Endodermal cell (in vitro differentiated cells): ENCODE results near the gene RSRC1. TPM values are rescaled to one million over a fixed set of nuclear protein-coding genes. Genes with fewer than 3 reads are reported as not detected.
"Not testable (repeated sequence)": the region's sequence is repeated elsewhere in the genome, so short reads cannot be mapped to it uniquely, and the experiment has no call there.

Source experiments
- DNase-seq: peaks from one replicate; pipeline ENCODE4 v3.0.0-alpha.2; 2017
- H3K27ac ChIP-seq: 2 replicates; pipeline ENCODE4 v1.5.1; 2013; ENCODE audit warnings: mild to moderate bottlenecking, low read depth, low read length, moderate library complexity
- H3K27me3 ChIP-seq: 2 replicates; pipeline ENCODE4 v1.6.1; 2013; ENCODE audit warnings: mild to moderate bottlenecking, low read length, moderate library complexity; ENCODE audit not compliant: insufficient read depth, control insufficient read depth, poor library complexity, severe bottlenecking
- H3K36me3 ChIP-seq: 2 replicates; pipeline ENCODE4 v1.7.0; 2013; ENCODE audit warnings: mild to moderate bottlenecking, low read length, moderate library complexity; ENCODE audit not compliant: control insufficient read depth, insufficient read depth
- H3K4me1 ChIP-seq: one replicate; pipeline ENCODE4 v1.7.0; 2013; ENCODE audit warnings: low read length; ENCODE audit not compliant: control insufficient read depth, insufficient read depth
- H3K4me3 ChIP-seq: 2 replicates; pipeline ENCODE4 v1.5.1; 2013; ENCODE audit warnings: mild to moderate bottlenecking, low read length, moderate library complexity
- H3K9ac ChIP-seq: 2 replicates; pipeline ENCODE4 v1.6.1; 2013; ENCODE audit warnings: mild to moderate bottlenecking, low read length, moderate library complexity; ENCODE audit not compliant: poor library complexity, severe bottlenecking; ENCODE audit errors: extremely low read depth
- H3K9me3 ChIP-seq: 2 replicates; pipeline ENCODE4 v1.6.1; 2013; ENCODE audit warnings: mild to moderate bottlenecking, low read length, moderate library complexity; ENCODE audit not compliant: control insufficient read depth
- H3K27ac Mint-ChIP-seq: 2 replicates; pipeline ENCODE4 v1.8.0; 2020; ENCODE audit warnings: mixed read lengths
- H3K27me3 Mint-ChIP-seq: 2 replicates; pipeline ENCODE4 v1.8.0; 2021; ENCODE audit warnings: mild to moderate bottlenecking, mixed read lengths; ENCODE audit not compliant: insufficient read depth
- H3K36me3 Mint-ChIP-seq: 2 replicates; pipeline ENCODE4 v1.8.0; 2020; ENCODE audit warnings: low read depth, mixed read lengths
- H3K4me1 Mint-ChIP-seq: 2 replicates; pipeline ENCODE4 v1.8.0; 2020; ENCODE audit warnings: mixed read lengths
- H3K4me3 Mint-ChIP-seq: 2 replicates; pipeline ENCODE4 v1.8.0; 2020; ENCODE audit warnings: mild to moderate bottlenecking, moderate library complexity, mixed read lengths
- H3K9me3 Mint-ChIP-seq: 2 replicates; pipeline ENCODE4 v1.8.0; 2020; ENCODE audit warnings: mild to moderate bottlenecking, mixed read lengths
- WGBS, 2 experiments: methylation state at CpG; one replicate each; pipeline versions ENCODE4 v1.1.5 to v1.1.7; 2013; ENCODE audit warnings: missing lambda C conversion rate in 2 of 2, mixed read lengths in 1 of 2; ENCODE audit not compliant: insufficient coverage in 1 of 2, insufficient read length in 1 of 2; 5-methylcytosine and 5-hydroxymethylcytosine counted together
- total RNA-seq, 2 donors: library from RNA; stranded (reverse); fragmentation: NEBNext Ultra II Directional in 1 of 2; extraction: Animal tissue kit (Norgen Biotek cat#: 25700) in 1 of 2; gene quantifications; 2 replicates in 1 of 2; 3 replicates in 1 of 2; pipeline ENCODE4 v1.2.1, GENCODE V29; 2021
- TF ChIP-seq, protein P1 (sequence below): fragments of 200-600 bp; sonication (generic); conservative IDR thresholded peaks from 2 replicates; pipeline ENCODE4 v1.5.0; 2021; ENCODE audit warnings: antibody characterized with exemption, mild to moderate bottlenecking

Gene RSRC1
- total RNA-seq, 2 donors from 2014 or later = 45.3 to 52.1 TPM

DNA sequence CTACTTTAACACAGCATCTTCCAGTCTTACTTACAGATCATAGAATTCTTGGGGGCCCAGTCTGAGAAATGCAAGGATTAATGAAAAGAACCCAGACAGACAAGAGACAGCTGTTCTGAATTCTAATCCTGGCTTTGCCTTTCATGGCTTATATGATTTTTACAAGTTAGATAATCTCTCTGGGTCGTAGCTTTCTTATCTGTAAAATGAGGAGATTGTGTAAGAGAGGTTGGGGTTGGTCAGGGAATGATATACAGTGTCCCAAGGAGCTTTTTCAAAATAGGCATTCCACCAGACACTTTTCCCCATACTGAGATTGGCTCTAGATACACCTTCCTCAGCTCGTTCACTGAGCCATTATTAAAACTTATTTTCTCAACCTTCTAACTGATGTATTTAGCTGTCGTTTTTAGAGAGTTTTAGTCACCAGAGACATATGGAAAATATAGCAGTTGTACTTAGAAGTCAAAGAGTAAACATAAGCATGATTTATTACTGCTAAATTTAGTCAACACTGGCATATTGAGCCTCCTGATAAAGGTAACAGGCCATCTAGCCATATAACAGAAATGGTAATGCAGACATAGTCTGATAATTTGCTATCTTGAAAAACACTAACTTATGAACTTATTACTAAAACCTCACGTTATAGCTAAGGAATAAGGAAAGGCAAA lies 298.1 kb downstream of the RSRC1 start:
- Mint-ChIP-seq H3K27ac (no peak overlapping the region), H3K4me3 (no peak overlapping the region), H3K36me3 (peaks cover 1% of the 10 kb centered on the region), H3K9me3 (peaks cover 4% of the 10 kb centered on the region), H3K27me3 (no peaks in the 10 kb centered on the region), H3K4me1 (no peaks in the 10 kb centered on the region)
- Histone ChIP-seq H3K9me3 (no peaks in the 10 kb centered on the region), H3K9ac (no peak overlapping the region), H3K4me3 (no peak overlapping the region), H3K36me3 (no peaks in the 10 kb centered on the region), H3K27ac (no peak overlapping the region), H3K27me3 (no peaks in the 10 kb centered on the region), H3K4me1 (no peaks in the 10 kb centered on the region)
- TF ChIP-seq, protein P1, sequence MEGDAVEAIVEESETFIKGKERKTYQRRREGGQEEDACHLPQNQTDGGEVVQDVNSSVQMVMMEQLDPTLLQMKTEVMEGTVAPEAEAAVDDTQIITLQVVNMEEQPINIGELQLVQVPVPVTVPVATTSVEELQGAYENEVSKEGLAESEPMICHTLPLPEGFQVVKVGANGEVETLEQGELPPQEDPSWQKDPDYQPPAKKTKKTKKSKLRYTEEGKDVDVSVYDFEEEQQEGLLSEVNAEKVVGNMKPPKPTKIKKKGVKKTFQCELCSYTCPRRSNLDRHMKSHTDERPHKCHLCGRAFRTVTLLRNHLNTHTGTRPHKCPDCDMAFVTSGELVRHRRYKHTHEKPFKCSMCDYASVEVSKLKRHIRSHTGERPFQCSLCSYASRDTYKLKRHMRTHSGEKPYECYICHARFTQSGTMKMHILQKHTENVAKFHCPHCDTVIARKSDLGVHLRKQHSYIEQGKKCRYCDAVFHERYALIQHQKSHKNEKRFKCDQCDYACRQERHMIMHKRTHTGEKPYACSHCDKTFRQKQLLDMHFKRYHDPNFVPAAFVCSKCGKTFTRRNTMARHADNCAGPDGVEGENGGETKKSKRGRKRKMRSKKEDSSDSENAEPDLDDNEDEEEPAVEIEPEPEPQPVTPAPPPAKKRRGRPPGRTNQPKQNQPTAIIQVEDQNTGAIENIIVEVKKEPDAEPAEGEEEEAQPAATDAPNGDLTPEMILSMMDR = no peak
- DNase-seq = no peak
- 85 to 100% methylated on average over 3 to 4 of the region's 4 CpGs for WGBS, 2 experiments

DNA sequence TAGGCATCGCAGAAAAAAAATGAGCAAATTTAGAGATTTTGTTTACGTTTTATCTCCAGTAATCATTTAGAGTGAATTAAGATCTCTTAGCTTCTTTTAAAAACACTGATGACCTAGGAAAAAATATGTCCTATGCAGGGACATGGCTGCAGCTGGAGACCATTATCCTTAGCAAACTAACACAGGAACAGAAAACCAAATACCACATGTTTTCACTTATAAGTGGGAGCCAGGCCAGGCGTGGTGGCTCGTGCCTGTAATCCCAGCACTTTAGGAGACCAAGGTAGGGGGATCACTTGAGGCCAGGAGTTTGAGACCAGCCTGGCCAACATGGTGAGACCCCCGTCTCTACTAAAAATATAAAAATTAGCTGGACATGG lies 298.6 kb downstream of the RSRC1 start:
- H3K27ac Mint-ChIP-seq, H3K36me3 Mint-ChIP-seq, H3K9me3 Mint-ChIP-seq, H3K27me3 ChIP-seq, H3K36me3 ChIP-seq, H3K4me3 Mint-ChIP-seq, H3K27me3 Mint-ChIP-seq, H3K4me3 ChIP-seq, H3K4me1 ChIP-seq, H3K4me1 Mint-ChIP-seq, DNase-seq, H3K9ac ChIP-seq, H3K9me3 ChIP-seq, H3K27ac ChIP-seq: not testable (repeated sequence)
- WGBS, 2 experiments = 86 to 95% methylated on average over 3 to 5 of the region's 5 CpGs

DNA sequence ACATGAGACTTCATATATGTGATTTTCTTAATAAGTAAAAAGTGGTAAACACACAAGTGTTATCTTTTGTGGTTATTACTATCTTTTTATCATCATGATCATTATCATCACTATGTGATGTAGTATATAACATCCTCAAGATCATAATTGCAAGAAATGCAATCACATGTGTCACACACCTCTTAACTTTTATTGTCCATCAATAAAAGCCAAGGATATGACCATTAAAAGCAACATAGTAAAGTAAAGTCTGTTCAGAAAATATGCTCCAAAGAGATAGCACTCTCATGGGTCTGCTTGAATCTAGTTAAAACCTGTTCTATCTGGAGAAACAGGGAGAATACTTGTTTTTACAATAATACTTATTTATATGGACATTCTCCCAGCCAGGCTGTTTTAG lies 308.1 kb downstream of the RSRC1 start:
- no peaks in the 10 kb centered on the region for H3K4me1 ChIP-seq
- Mint-ChIP-seq H3K27ac (no peak overlapping the region), H3K9me3 (peaks cover 6% of the 10 kb centered on the region), H3K36me3 (peaks cover 4% of the 10 kb centered on the region), H3K4me3 (no peak overlapping the region), H3K4me1 (peaks cover 5% of the 10 kb centered on the region), H3K27me3 (no peaks in the 10 kb centered on the region)
- H3K27ac ChIP-seq = no peak overlapping the region
- no peaks in the 10 kb centered on the region for H3K36me3 ChIP-seq
- no peak for DNase-seq
- H3K4me3 ChIP-seq = no peak overlapping the region
- H3K27me3 ChIP-seq = no peaks in the 10 kb centered on the region
- no peaks in the 10 kb centered on the region for H3K9me3 ChIP-seq
- TF ChIP-seq, protein P1 = no peak
- no peak overlapping the region for H3K9ac ChIP-seq
